OCI-LY7 (cell line): ENCODE measurements around the gene CD38. TPM values are rescaled to one million over a fixed set of nuclear protein-coding genes. Genes with fewer than 3 reads are reported as not detected.

ENCODE experiments used
- BruUV-seq: library from RNA; stranded (reverse); fragments of 400-500 nt; replicated peaks from 2 replicates; lab custom pipeline; 2021; lab: Mats Ljungman, UMichigan
- CTCF ChIA-PET: fragments of 300-600 bp; sonication (Branson Sonifier 250); formaldehyde crosslinking; loops from one replicate; lab custom pipeline; 2022; ENCODE audit warnings: antibody characterized with exemption; ENCODE audit not compliant: unreplicated experiment; lab: Charles Lee
- POLR2A ChIA-PET: fragments of 300-600 bp; sonication (Branson Sonifier 250); formaldehyde crosslinking; loops from one replicate; lab custom pipeline; 2022; ENCODE audit warnings: antibody characterized with exemption; lab: Charles Lee
- DNase-seq: peaks from one replicate; pipeline ENCODE4 v3.0.0-alpha.2; 2015; ENCODE audit warnings: low spot score
- H2AFZ ChIP-seq: fragments of 200-600 bp; sonication (generic), shearing (Covaris generic); 2 replicates; pipeline ENCODE4 v1.6.1; 2014; ENCODE audit warnings: mild to moderate bottlenecking, antibody characterized with exemption, low read length, moderate library complexity
- H3K27ac ChIP-seq: fragments of 200-600 bp; sonication (generic); 2 replicates; pipeline ENCODE4 v1.5.1; 2014; ENCODE audit warnings: mixed run types, low read depth, mild to moderate bottlenecking, moderate library complexity, low read length, inconsistent platforms; ENCODE audit not compliant: poor library complexity, severe bottlenecking
- H3K36me3 ChIP-seq: fragments of 200-600 bp; sonication (generic); 2 replicates; pipeline ENCODE4 v1.6.1; 2014; ENCODE audit warnings: mild to moderate bottlenecking, antibody characterized with exemption, low read length, moderate library complexity, mixed read lengths; ENCODE audit not compliant: insufficient read depth
- H3K4me1 ChIP-seq: fragments of 200-600 bp; sonication (generic); 2 replicates; pipeline ENCODE4 v1.5.1; 2014; ENCODE audit warnings: mild to moderate bottlenecking, low read length; ENCODE audit not compliant: insufficient read depth, poor library complexity, severe bottlenecking
- H3K4me2 ChIP-seq: fragments of 200-600 bp; sonication (generic); 2 replicates; pipeline ENCODE4 v1.6.1; 2014; ENCODE audit warnings: mild to moderate bottlenecking, low read length
- H3K4me3 ChIP-seq: fragments of 200-600 bp; sonication (generic); 2 replicates; pipeline ENCODE4 v1.5.1; 2014; ENCODE audit warnings: mild to moderate bottlenecking, low read depth, low read length; ENCODE audit not compliant: poor library complexity, severe bottlenecking
- H3K79me2 ChIP-seq: fragments of 200-600 bp; sonication (generic); 2 replicates; pipeline ENCODE4 v1.6.1; 2016; ENCODE audit warnings: low read depth, mild to moderate bottlenecking, low read length, moderate library complexity, mixed read lengths; ENCODE audit not compliant: insufficient read depth
- H3K9me2 ChIP-seq: fragments of 200-600 bp; sonication (generic); 2 replicates; pipeline ENCODE4 v1.6.1; 2016; ENCODE audit warnings: mild to moderate bottlenecking, low read length, mixed read lengths; ENCODE audit not compliant: insufficient read depth
- H3K9me3 ChIP-seq: fragments of 200-600 bp; sonication (generic); 2 replicates; pipeline ENCODE4 v1.6.1; 2014; ENCODE audit warnings: mild to moderate bottlenecking, mixed run types, low read length, mixed read lengths
- H4K20me1 ChIP-seq: fragments of 200-600 bp; sonication (generic); 2 replicates; pipeline ENCODE4 v1.6.1; 2014; ENCODE audit warnings: mild to moderate bottlenecking, antibody characterized with exemption, low read length, moderate library complexity, mixed read lengths; ENCODE audit not compliant: insufficient read depth
- EZH2phosphoT487 ChIP-seq: fragments of 200-600 bp; sonication (generic); IDR thresholded peaks from 2 replicates; pipeline ENCODE4 v1.6.1; 2018; ENCODE audit warnings: low read depth, borderline replicate concordance, mild to moderate bottlenecking, mixed run types, antibody characterized with exemption, low read length, moderate library complexity, mixed read lengths
- intact Hi-C: fragments of 100-400 bp; cut with micrococcal nuclease; formaldehyde crosslinking; loops from one replicate; pipeline ENCODE4 v1.10.0; 2022; ENCODE audit not compliant: unreplicated experiment
- total RNA-seq, 2 experiments: library from RNA; depleted of rRNA in 1 of 2; stranded (reverse); fragments of >200 nt in 1 of 2; shearing (Covaris generic) in 1 of 2; gene quantifications; 2 replicates each; pipeline ENCODE4 v1.2.3, GENCODE V29; 2014 to 2022
- TF ChIP-seq, protein P1 (sequence below): fragments of 200-600 bp; sonication (generic); conservative IDR thresholded peaks from 2 replicates; pipeline ENCODE4 v1.5.1; 2014; ENCODE audit warnings: mild to moderate bottlenecking, antibody characterized with exemption, low read length, moderate library complexity, mixed read lengths

The CD38 gene
- total RNA-seq, 2 experiments from 2014 or later = 92.0 to 176 TPM

DNA sequence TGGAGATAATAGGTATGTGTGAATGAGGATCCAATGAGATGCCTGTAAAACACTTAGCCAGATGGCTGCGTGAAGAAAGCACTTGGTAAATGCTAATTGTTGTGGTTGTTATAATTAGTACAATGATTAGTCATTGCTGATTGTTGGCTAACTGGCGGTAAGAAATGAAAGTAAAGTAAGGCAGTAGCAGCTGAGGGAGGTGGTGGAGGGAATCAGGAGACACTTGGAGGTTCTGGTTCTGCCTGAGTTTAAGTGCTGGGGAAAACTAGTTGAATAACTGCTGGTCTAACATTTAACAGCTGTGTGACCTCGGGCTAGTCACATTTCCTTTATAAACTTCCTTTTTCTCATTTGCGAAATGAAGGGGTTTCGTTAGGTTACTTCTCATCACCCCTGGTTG, 30.9 kb downstream of the CD38 start:
- Histone ChIP-seq H3K4me1 (peaks cover 78% of the 10 kb centered on the region), H3K9me3 (no peaks in the 10 kb centered on the region), H3K9me2 (no peaks in the 10 kb centered on the region), H2AFZ (no peak overlapping the region), H3K79me2 (peaks cover 100% of the 10 kb centered on the region), H3K4me3 (peak overlapping the region; percentile 48), H4K20me1 (peaks cover 19% of the 10 kb centered on the region; the same call in 1 of the 2 replicates), H3K27ac (peak overlapping the region; percentile 62), H3K36me3 (peaks cover 54% of the 10 kb centered on the region), H3K4me2 (peak overlapping the region; percentile 76)
- CTCF ChIA-PET = no interaction called here
- intact Hi-C loops = loop anchor here (10.0 kb wide), 2 partner anchors 334 to 394 kb away; no protein-coding TSS in a partner anchor
- POLR2A ChIA-PET = interaction anchor here (0.6 to 1.5 kb wide), 4 partner anchors 27 to 80 kb away, joined by 3 to 6 read pairs (median 3); no protein-coding TSS in a partner anchor
- TF ChIP-seq, protein P1, sequence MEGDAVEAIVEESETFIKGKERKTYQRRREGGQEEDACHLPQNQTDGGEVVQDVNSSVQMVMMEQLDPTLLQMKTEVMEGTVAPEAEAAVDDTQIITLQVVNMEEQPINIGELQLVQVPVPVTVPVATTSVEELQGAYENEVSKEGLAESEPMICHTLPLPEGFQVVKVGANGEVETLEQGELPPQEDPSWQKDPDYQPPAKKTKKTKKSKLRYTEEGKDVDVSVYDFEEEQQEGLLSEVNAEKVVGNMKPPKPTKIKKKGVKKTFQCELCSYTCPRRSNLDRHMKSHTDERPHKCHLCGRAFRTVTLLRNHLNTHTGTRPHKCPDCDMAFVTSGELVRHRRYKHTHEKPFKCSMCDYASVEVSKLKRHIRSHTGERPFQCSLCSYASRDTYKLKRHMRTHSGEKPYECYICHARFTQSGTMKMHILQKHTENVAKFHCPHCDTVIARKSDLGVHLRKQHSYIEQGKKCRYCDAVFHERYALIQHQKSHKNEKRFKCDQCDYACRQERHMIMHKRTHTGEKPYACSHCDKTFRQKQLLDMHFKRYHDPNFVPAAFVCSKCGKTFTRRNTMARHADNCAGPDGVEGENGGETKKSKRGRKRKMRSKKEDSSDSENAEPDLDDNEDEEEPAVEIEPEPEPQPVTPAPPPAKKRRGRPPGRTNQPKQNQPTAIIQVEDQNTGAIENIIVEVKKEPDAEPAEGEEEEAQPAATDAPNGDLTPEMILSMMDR = no peak
- TF ChIP-seq EZH2phosphoT487 = no peak
- peak; percentile 60 for DNase-seq
- BruUV-seq = no TSS peak

DNA sequence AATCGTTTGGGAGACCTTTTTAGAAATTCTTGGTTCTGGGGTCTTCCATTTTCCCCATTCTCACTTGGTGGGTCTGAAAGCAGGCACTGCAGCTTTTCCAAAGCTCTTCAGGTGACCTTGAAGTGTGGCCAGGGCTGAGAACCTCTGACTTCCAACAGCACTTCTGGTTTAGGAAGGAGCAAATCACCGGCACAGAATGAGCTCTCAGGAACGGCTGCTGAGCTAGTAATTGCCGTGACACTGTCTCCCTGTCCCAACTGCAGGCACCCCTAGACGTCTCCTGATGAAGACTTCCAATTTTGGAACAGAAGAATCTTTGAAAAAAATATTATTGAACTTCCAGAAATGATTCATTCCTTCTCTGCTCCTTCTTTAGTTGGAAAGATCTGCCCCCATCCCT, 31.3 kb downstream of the CD38 start:
- no TSS peak for BruUV-seq
- ChIA-PET POLR2A (interaction anchor here (0.6 to 1.5 kb wide), 4 partner anchors 27 to 81 kb away, joined by 3 to 6 read pairs (median 3); no protein-coding TSS in a partner anchor), CTCF (no interaction called here)
- intact Hi-C loops = loop anchor here (10.0 kb wide), 2 partner anchors 335 to 395 kb away; no protein-coding TSS in a partner anchor
- Histone ChIP-seq H4K20me1 (peaks cover 19% of the 10 kb centered on the region; the same call in 1 of the 2 replicates), H3K9me2 (no peaks in the 10 kb centered on the region), H3K9me3 (no peaks in the 10 kb centered on the region), H3K36me3 (peaks cover 54% of the 10 kb centered on the region), H3K27ac (peak overlapping the region; percentile 62), H2AFZ (no peak overlapping the region), H3K4me2 (peak overlapping the region; percentile 76), H3K4me1 (peaks cover 74% of the 10 kb centered on the region), H3K4me3 (peak overlapping the region; percentile 48), H3K79me2 (peaks cover 100% of the 10 kb centered on the region)
- no peak for DNase-seq
- TF ChIP-seq, protein P1 = no peak
- TF ChIP-seq EZH2phosphoT487 = no peak

DNA sequence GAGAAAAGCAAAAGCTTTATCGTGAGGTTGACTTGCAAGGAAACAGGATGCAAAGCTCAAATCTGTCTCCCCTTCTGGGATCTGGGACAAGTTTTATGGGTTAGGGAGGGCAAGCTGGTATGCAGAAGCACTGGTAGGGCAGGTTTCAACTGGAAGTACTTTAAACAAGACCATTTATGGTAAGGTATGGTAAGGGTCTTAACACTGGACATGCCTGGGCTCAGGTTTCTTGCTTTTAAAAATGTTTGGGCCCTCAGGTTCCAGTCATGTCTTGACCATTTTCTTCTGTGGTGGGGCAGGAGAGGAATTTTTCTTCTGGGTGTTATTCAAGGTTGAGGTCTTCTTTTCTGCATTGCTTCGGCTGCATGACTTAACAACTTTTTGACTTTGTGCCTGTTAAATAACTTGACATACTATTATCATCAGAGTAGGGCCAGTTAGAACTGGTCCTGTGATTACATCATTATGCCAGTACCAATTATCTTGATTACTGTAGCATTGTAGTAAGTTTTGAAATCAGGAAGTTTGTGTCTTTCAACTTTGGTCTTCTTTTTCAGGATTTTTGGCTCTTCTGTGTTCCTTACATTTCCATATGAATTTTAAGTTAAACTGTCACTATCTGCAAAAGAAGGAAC, 33.7 kb downstream of the CD38 start:
- H3K4me3 ChIP-seq = no peak overlapping the region
- no peak overlapping the region for H2AFZ ChIP-seq
- no peak for TF ChIP-seq EZH2phosphoT487
- TF ChIP-seq, protein P1 = no peak
- ChIA-PET CTCF (no interaction called here), POLR2A (interaction anchor here (2.2 kb wide), 1 partner anchor 26 kb away, joined by 5 read pairs; no protein-coding TSS in a partner anchor)
- no peak overlapping the region for H3K27ac ChIP-seq
- H3K4me2 ChIP-seq = no peak overlapping the region
- H4K20me1 ChIP-seq = peaks cover 5% of the 10 kb centered on the region; the same call in 1 of the 2 replicates
- H3K36me3 ChIP-seq = peaks cover 54% of the 10 kb centered on the region
- H3K9me3 ChIP-seq = no peaks in the 10 kb centered on the region
- H3K79me2 ChIP-seq = peaks cover 99% of the 10 kb centered on the region
- intact Hi-C loops = no loop called here
- peaks cover 50% of the 10 kb centered on the region for H3K4me1 ChIP-seq
- H3K9me2 ChIP-seq = no peaks in the 10 kb centered on the region
- DNase-seq = no peak
- no TSS peak for BruUV-seq
